Activated CD4-positive, alpha-beta T cell treated with anti-CD3 and anti-CD28 coated beads, Interleukin-2, amount 10 ng/mL, durations not matched to agents 24 days and 14 days (primary cell): ENCODE measurements around the gene AP4S1. TPM values are rescaled to one million over a fixed set of nuclear protein-coding genes. Genes with fewer than 3 reads are reported as not detected.
A peak's percentile ranks its signal among the peaks of the same experiment; 100 is the strongest.
"Not testable (repeated sequence)": the region's sequence is repeated elsewhere in the genome, so short reads cannot be mapped to it uniquely, and the experiment has no call there.

Source experiments
- DNase-seq: peaks from one replicate; pipeline ENCODE4 v3.0.0; 2022
- H3K27ac Mint-ChIP-seq: one replicate; pipeline ENCODE4 v1.8.0; 2022; ENCODE audit warnings: mild to moderate bottlenecking, mixed read lengths
- H3K27me3 Mint-ChIP-seq: one replicate; pipeline ENCODE4 v1.8.0; 2022; ENCODE audit warnings: mixed read lengths
- H3K36me3 Mint-ChIP-seq: one replicate; pipeline ENCODE4 v1.8.0; 2022; ENCODE audit warnings: low read depth, mild to moderate bottlenecking, mixed read lengths
- H3K4me1 Mint-ChIP-seq: one replicate; pipeline ENCODE4 v1.8.0; 2021; ENCODE audit warnings: mixed read lengths
- H3K4me3 Mint-ChIP-seq: one replicate; pipeline ENCODE4 v1.8.0; 2022; ENCODE audit warnings: mild to moderate bottlenecking, moderate library complexity, mixed read lengths
- H3K9me3 Mint-ChIP-seq: one replicate; pipeline ENCODE4 v1.8.0; 2021; ENCODE audit warnings: mixed read lengths
- intact Hi-C: fragments of 100-400 bp; cut with micrococcal nuclease; formaldehyde crosslinking; loops from one replicate; pipeline ENCODE4 v1.15.1; 2023
- total RNA-seq: library from RNA; stranded (reverse); gene quantifications from 2 replicates; pipeline ENCODE4 v1.2.3, GENCODE V29; 2022

Gene AP4S1
- total RNA-seq, 1 donor from 2014 or later, result 8.6 TPM

DNA sequence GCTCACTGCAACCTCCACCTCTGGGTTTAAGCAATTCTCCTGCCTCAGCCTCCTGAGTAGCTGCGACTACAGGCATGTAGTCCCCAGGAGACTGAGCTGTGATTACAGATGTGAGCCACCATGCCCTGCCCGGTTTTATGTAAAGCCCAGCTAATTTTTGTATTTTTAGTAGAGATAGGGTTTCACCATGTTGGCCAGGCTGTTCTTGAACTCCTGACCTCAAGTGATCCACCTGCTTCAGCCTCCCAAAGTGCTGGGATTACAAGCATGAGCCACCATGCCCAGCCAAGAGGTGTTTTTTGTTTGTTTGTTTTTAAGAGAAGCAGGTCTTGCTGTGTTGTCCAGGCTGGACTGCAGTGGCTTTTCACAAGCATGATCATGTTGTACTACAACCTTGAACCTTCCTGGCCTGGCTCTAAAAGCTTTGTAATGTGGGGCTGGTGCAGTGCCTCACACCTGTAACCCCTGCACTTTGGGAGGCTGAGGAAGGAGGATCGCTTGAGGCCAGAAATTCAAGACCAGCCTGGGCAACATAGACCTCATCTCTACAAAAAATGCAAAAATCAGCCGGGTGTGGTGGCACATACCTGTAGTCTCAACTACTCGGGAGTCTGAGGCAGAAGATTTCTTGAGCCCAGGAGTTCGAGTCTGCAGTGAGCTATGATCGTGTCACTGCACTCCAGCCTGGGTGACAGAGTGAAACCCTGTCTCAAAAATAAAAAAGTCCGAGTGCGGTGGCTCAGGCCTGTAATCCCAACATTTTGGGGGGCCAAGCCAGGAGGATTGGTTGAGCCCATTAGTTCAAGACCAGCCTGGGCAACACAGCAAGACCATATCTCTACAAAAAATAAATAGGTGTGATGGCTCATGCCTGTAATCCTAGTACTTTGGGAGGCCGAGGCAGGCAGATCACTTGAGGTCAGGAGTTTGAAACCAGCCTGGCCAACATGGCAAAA, 68.7 kb downstream of the AP4S1 start:
- H3K27ac Mint-ChIP-seq, H3K9me3 Mint-ChIP-seq, H3K4me1 Mint-ChIP-seq, H3K4me3 Mint-ChIP-seq, DNase-seq, H3K27me3 Mint-ChIP-seq, intact Hi-C loops: not testable (repeated sequence)
- H3K36me3 Mint-ChIP-seq, result peaks cover 14% of the 10 kb centered on the region

DNA sequence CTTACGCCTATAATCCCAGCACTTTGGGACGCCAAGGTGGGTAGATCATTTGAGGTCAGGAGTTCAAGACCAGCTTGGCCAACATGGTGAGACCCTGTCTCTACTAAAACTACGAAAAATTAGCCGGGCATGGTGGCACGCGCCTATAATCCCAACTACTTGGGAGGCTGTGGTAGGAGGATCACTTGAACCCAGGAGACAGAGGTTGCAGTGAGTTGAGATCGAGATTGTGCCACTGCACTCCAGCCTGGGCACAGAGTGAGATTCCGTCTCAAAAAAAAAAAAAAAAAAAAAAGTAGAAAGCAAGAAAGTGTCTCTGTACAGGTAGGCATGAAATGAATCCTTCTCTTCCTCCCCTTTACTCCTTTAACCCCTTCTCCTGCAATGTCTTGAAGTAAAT, 70.4 kb downstream of the AP4S1 start:
- peaks cover 19% of the 10 kb centered on the region for H3K36me3 Mint-ChIP-seq
- H3K4me1 Mint-ChIP-seq, H3K9me3 Mint-ChIP-seq, H3K27me3 Mint-ChIP-seq, H3K27ac Mint-ChIP-seq, H3K4me3 Mint-ChIP-seq, intact Hi-C loops, DNase-seq: not testable (repeated sequence)

DNA sequence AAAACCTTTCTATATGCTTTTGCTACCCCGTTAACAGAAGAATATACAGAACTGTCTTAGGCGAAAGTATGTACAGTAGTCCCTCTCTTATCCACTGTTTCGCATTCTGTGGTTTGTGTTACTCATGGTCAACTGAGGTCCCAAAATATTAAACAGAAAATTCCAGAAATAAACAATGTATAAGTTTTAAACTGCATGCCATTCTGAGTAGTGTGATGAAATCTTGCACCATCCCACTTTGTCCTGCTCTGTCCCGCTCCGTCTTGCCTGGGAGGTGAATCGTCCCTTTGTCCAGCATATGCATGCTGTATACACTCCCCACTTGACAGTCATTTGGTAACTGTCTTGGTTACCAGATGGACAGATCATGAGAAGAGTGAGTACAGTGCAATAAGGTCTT, 70.8 kb downstream of the AP4S1 start:
- no peaks in the 10 kb centered on the region for H3K4me1 Mint-ChIP-seq
- no peak for DNase-seq
- H3K27ac Mint-ChIP-seq, result no peak overlapping the region
- no peaks in the 10 kb centered on the region for H3K27me3 Mint-ChIP-seq
- intact Hi-C loops, result no loop called here
- H3K36me3 Mint-ChIP-seq, result peaks cover 24% of the 10 kb centered on the region
- H3K9me3 Mint-ChIP-seq, result no peaks in the 10 kb centered on the region
- no peak overlapping the region for H3K4me3 Mint-ChIP-seq

DNA sequence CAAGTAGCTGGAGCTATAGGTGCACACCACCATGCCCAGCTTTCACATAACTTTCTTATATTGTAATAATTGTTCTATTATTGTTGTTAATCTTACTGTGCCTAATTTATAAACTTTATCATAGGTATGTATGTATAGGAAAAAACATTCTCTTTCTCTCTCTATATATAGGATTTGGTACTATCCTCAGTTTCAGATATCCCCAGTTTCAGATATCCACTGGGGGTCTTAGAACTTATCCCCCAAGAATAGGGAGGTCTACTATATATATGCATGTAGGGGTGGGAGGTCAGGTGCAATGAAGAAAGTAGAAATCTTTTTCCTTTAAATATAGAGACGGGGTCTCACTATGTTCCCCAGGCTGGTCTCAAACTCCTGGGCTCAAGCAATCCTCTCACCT, 71.6 kb downstream of the AP4S1 start:
- no peaks in the 10 kb centered on the region for H3K9me3 Mint-ChIP-seq
- H3K27me3 Mint-ChIP-seq, result no peaks in the 10 kb centered on the region
- intact Hi-C loops, result no loop called here
- DNase-seq, result no peak
- H3K36me3 Mint-ChIP-seq, result peaks cover 32% of the 10 kb centered on the region
- H3K4me1 Mint-ChIP-seq, result no peaks in the 10 kb centered on the region
- no peak overlapping the region for H3K4me3 Mint-ChIP-seq
- H3K27ac Mint-ChIP-seq, result no peak overlapping the region

DNA sequence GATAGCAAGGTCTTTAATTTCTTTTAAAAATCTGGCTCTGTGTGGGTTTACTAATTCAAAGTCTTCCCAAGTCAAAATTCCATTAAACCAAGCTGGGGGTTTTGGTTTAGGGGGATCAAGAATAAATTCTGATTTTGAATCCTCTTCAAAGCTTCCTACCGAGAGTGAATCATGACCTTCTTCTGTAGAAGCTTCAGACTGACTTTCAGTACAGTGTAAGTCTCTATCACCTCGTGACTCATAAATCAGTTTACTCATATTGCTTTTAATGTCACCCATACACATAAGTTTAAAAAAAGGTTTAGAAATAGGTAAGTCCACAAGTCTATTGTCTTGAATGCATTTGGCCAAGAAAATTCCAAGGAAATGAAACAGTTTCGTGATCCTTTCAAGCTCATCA, 81.3 kb downstream of the AP4S1 start:
- intact Hi-C loops, result no loop called here
- H3K4me1 Mint-ChIP-seq, result peaks cover 5% of the 10 kb centered on the region
- no peak overlapping the region for H3K27ac Mint-ChIP-seq
- H3K9me3 Mint-ChIP-seq, result no peaks in the 10 kb centered on the region
- peaks cover 59% of the 10 kb centered on the region for H3K36me3 Mint-ChIP-seq
- no peak for DNase-seq
- no peaks in the 10 kb centered on the region for H3K27me3 Mint-ChIP-seq
- no peak overlapping the region for H3K4me3 Mint-ChIP-seq

DNA sequence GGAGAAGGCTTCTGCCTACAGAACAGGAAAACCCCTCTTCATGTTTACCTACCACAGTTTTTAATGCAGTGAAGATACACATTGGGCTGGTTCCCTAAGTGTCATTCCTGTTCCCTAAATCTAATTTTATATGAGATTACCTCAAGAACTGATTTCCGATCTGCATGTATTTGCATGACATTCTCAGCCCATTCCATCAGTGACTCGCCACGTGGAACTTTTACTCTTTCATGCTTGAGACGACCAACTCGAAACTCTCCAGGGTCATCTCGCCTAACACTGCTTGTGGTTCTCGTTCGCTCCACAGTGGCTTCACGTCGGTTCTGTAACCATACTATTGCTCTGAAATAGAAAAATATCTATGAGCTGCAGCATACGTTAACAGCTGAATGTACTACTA, 83.8 kb downstream of the AP4S1 start:
- H3K4me1 Mint-ChIP-seq, result peaks cover 5% of the 10 kb centered on the region

DNA sequence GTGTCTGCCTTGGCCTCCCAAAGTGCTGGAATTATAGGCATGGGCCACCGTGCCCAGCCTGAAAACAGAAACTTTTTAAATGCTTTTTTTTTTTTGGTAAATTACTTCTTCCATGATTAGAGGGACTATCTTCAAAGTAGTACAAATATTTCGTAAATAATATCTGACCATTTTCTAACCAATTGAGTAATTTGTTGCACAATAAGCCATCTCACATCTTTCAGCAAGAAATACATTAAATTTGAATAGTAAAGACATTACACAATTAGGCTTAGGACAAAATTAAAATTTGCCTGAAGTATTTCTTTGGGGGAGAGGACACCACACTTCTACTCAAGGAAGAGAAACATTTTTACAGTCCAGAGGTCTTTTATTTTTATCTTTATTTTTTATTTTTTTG, 85.4 kb downstream of the AP4S1 start:
- Mint-ChIP-seq H3K27ac (no peak overlapping the region), H3K4me1 (peaks cover 5% of the 10 kb centered on the region), H3K36me3 (peaks cover 50% of the 10 kb centered on the region), H3K27me3 (no peaks in the 10 kb centered on the region), H3K9me3 (no peaks in the 10 kb centered on the region), H3K4me3 (no peak overlapping the region)
- no peak for DNase-seq
- intact Hi-C loops, result no loop called here

More for the DNA sequence above, 83.8 kb downstream of the AP4S1 start:
- DNase-seq, result no peak
- Mint-ChIP-seq H3K9me3 (no peaks in the 10 kb centered on the region), H3K4me3 (no peak overlapping the region), H3K27me3 (no peaks in the 10 kb centered on the region), H3K36me3 (peaks cover 56% of the 10 kb centered on the region), H3K27ac (no peak overlapping the region)
- intact Hi-C loops, result no loop called here

DNA sequence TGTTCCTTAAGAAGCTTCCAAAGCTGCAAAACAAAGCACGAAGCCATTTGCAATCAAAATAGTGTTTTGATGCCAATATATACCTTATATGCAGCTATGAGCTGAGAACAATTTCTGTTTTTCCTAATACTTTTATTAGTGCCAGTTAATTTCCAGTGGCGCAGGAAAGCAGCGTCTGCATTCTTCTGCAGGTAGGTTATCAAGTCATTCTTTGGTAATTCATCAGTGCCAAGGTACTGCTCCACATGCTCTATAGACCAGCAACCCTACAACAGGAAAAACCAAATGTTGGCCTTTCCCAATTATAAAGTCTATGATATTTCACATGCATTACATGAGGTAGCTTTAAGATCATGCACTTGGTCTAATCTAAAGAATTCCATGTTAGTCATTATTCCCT, 88.3 kb downstream of the AP4S1 start:
- Mint-ChIP-seq H3K4me3 (no peak overlapping the region), H3K27ac (no peak overlapping the region), H3K9me3 (no peaks in the 10 kb centered on the region), H3K36me3 (peaks cover 57% of the 10 kb centered on the region), H3K27me3 (no peaks in the 10 kb centered on the region), H3K4me1 (peaks cover 2% of the 10 kb centered on the region)
- no peak for DNase-seq
- intact Hi-C loops, result no loop called here

DNA sequence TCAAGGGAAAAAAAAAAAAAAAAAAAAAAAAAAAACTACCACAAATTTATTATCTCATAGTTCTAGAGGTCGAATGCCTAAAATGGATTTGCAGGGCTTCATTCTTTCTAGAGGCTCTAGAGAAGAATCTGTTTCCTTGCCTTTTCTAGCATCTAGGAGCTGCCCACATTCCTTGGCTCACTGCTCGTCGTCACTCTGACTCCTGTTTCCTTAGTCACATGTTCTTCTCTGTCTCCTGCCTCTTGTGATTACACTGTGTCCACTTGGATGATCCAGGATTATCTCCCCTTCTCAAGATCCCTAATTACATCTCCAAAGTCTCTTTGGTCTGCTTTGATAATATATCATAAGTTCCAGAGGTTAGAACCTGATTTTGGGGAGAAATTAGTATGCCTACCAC, 93.4 kb downstream of the AP4S1 start:
- DNase-seq, result no peak
- Mint-ChIP-seq H3K36me3 (peaks cover 56% of the 10 kb centered on the region), H3K4me3 (no peak overlapping the region), H3K9me3 (no peaks in the 10 kb centered on the region), H3K4me1 (peaks cover 1% of the 10 kb centered on the region), H3K27ac (no peak overlapping the region), H3K27me3 (no peaks in the 10 kb centered on the region)
- intact Hi-C loops, result no loop called here

DNA sequence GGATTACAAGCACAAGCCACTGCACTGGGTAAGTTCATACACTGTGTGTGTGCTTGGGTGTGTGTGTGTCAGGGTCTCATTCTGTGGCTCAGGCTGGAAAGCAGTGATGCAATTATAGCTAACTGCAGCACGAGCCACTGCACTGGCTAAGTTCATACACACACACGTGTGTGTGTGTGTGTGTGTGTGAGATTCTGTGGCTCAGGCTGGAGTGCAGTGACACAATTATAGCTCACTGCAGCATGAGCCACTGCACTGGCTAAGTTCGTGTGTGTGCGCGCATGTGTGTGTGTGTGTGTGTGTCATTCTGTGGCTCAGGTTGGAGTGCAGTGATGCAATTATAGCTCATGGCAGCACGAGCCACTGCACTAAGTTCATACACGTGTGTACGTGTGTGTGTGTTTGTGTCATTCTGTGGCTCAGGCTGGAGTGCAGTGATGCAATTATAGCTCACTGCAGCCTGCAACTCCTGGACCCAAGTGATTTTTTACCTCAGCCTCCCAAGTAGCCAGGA, 96.7 kb downstream of the AP4S1 start:
- H3K27ac Mint-ChIP-seq, result no peak overlapping the region
- no peak for DNase-seq
- H3K27me3 Mint-ChIP-seq, result no peaks in the 10 kb centered on the region

DNA sequence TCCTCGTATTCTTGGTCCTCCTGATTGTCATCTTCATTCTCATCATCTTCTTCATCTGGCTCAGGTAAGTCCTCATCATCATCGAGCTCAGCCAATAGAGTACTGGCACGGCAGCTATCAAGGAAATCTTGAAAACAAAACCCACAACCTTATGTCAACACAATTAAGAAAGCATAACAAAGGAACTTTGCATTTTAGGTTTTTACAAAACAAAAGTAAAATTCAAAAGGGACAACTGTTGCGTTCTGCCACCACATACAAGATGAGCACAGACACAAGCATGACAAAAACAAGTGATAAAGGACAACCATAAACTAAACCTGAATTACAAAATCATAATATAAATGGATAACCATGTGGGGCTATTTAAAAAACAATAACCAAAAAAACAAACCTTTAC, 97.5 kb downstream of the AP4S1 start:
- Mint-ChIP-seq H3K9me3 (no peaks in the 10 kb centered on the region), H3K27ac (no peak overlapping the region), H3K4me3 (no peak overlapping the region), H3K4me1 (peaks cover 18% of the 10 kb centered on the region), H3K27me3 (no peaks in the 10 kb centered on the region), H3K36me3 (peaks cover 54% of the 10 kb centered on the region)
- no peak for DNase-seq
- intact Hi-C loops, result loop anchor here (10.0 kb wide), 1 partner anchor 232 kb away; no protein-coding TSS in a partner anchor

More for the DNA sequence above, 96.7 kb downstream of the AP4S1 start:
- Mint-ChIP-seq H3K4me1 (peaks cover 11% of the 10 kb centered on the region), H3K4me3 (no peak overlapping the region), H3K36me3 (peaks cover 51% of the 10 kb centered on the region), H3K9me3 (no peaks in the 10 kb centered on the region)
- intact Hi-C loops, result loop anchor here (10.0 kb wide), 1 partner anchor 233 kb away; no protein-coding TSS in a partner anchor

DNA sequence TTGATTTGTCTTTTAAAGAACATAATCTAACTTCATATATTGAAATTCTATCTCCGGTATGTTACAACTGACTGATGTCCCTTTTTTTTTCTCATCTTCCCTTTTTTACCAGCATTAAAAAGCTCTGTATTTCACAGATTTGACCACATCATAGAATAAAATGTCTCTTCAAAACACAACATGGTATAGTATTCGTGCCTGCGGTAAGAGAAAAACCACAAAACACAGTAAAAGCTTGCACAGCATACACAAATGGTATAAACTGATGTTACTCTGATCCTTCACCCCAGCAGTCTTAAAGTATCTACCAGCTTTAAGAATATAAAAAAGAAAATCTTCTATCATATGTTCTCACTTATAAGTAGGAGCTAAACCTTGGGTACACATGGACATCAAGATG, 98.7 kb downstream of the AP4S1 start:
- Mint-ChIP-seq H3K27me3 (no peaks in the 10 kb centered on the region), H3K27ac (peak overlapping the region; percentile 73), H3K36me3 (peaks cover 56% of the 10 kb centered on the region), H3K4me1 (peaks cover 28% of the 10 kb centered on the region), H3K4me3 (peak overlapping the region; percentile 46), H3K9me3 (no peaks in the 10 kb centered on the region)
- DNase-seq, result peak; percentile 83
- intact Hi-C loops, result loop anchor here (1.0 to 10.0 kb wide), 2 partner anchors 84 to 231 kb away; no protein-coding TSS in a partner anchor

DNA sequence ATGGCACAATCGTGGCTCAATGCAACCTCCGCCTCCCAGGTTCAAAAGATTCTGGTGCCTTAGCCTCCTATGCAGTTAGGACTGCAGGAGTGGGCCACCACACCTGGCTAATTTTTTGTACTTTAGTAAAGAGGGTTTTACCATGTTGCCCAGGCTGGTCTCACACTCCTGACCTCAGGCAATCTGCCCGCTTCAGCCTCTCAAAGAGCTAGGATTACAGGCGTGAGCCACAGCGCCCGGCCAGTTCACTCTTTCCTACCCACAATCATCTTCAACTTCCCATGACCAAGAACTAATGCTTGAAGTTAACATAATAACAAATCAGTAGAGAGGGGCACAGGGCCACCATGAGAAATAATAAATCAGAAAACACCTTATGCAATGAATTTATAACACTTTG, 99.8 kb downstream of the AP4S1 start:
- DNase-seq, result no peak
- H3K27ac Mint-ChIP-seq, result no peak overlapping the region
- H3K36me3 Mint-ChIP-seq, result peaks cover 53% of the 10 kb centered on the region
- intact Hi-C loops, result loop anchor here (5.0 to 10.0 kb wide), 3 partner anchors 230 to 503 kb away; partner anchors contain the start of gene SCFD1
- no peak overlapping the region for H3K4me3 Mint-ChIP-seq
- H3K9me3 Mint-ChIP-seq, result no peaks in the 10 kb centered on the region
- H3K27me3 Mint-ChIP-seq, result no peaks in the 10 kb centered on the region
- peaks cover 29% of the 10 kb centered on the region for H3K4me1 Mint-ChIP-seq

DNA sequence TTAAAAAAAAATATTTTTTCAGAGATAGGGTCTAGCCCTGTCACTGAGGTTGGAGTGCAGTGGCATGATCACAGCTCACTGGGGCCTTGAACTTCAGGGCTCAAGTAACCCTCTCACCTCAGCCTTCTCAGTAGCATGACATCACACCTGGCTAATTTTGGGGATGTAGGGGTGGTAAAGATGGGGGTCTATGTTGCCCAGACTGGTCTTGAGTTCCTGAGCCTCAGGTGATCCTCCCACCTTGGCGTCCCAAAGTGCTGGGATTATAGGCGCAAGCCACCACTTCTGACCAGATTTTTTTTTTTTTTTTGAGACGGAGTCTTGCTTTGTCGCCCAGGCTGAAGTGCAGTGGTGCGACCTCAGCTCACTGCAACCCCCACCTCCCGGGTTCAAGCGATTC, 101.2 kb downstream of the AP4S1 start:
- Mint-ChIP-seq H3K36me3 (peaks cover 59% of the 10 kb centered on the region), H3K9me3 (no peaks in the 10 kb centered on the region), H3K4me1 (peaks cover 31% of the 10 kb centered on the region), H3K4me3 (no peak overlapping the region), H3K27ac (no peak overlapping the region), H3K27me3 (no peaks in the 10 kb centered on the region)
- intact Hi-C loops, result loop anchor here (5.0 to 10.0 kb wide), 3 partner anchors 228 to 504 kb away; partner anchors contain the start of gene SCFD1
- DNase-seq, result no peak
